ENCODE results near the gene HSPA12A.

Gene HSPA12A

DNA sequence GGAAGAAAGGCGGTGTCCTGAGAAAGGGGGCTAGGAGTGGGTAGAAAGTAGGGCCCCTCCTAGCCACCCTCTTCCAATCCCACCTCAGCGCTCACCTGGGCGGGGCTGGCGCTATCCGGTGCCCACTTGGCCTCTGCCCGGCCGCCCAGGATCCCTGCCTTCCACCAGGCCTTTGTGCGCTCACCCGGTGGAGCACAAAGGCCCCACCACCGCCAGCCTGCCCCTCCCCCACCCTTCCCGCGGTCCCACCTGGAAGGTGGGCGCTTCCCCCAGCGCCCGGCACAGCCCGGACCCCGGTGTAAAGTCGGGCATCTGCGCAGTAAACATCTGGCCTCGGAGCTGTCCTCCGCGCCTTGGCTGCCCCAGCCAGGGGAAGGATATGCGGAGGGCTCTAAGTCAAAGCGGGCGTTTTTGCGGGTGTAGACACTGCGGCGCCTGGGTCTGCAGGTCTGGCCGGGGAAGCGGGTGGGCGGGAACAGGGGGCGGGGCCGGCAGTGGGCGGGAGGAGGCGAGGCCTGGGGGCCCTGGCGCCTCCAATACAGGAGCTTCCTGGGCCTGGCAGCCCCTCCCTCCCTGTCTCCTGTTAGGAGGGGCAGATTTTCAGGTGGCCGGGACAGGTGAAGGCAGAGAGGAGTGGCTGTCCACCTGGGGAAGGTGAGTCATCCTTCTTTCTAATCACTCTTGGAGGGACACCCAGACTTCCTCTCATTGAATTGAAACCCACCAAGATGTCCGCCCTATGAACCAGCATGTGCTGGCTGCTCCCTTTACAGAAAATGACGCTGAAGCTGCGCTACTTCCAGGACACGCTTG, 72.3 kb downstream of the HSPA12A start:
- ChIA-PET POLR2A (no interaction called here), CTCF (no interaction called here)
- Histone ChIP-seq H3K27ac (ENCODE audit: insufficient read depth in 1 of 2, low read depth in 1 of 2, low read length in 2 of 2, poor library complexity in 1 of 2, severe bottlenecking in 2 of 2) (no peak overlapping the region), H3K4me3 (ENCODE audit: control insufficient read depth in 1 of 7, extremely low read depth in 1 of 7, insufficient read depth in 4 of 7, low read depth in 2 of 7, low read length in 6 of 7) (no peak overlapping the region), H3K27me3 (replicated peaks in 2 of 5; ENCODE audit: control insufficient read depth in 4 of 5, insufficient read depth in 5 of 5, low read length in 4 of 5) (peaks cover 4 to 73% (median 15%) of the 10 kb centered on the region in 5 experiments), H3K9me3 (ENCODE audit: control extremely low read depth in 1 of 5, control insufficient read depth in 4 of 5, insufficient read depth in 2 of 5, low read depth in 1 of 5, low read length in 4 of 5) (peaks cover 0 to 4% (median 0%) of the 10 kb centered on the region in 5 experiments), H3K4me1 (ENCODE audit: control extremely low read depth in 1 of 4, control insufficient read depth in 4 of 4, insufficient read depth in 4 of 4, low read length in 3 of 4) (no peaks in the 10 kb centered on the region), H3K36me3 (ENCODE audit: control insufficient read depth in 4 of 4, insufficient read depth in 4 of 4, low read length in 3 of 4) (no peaks in the 10 kb centered on the region)
- 27% methylated on average over 25 of the region's 41 CpGs for WGBS (ENCODE audit: insufficient coverage)
- DNase-seq = peak in 1 of 3 donors; percentile 40

DNA sequence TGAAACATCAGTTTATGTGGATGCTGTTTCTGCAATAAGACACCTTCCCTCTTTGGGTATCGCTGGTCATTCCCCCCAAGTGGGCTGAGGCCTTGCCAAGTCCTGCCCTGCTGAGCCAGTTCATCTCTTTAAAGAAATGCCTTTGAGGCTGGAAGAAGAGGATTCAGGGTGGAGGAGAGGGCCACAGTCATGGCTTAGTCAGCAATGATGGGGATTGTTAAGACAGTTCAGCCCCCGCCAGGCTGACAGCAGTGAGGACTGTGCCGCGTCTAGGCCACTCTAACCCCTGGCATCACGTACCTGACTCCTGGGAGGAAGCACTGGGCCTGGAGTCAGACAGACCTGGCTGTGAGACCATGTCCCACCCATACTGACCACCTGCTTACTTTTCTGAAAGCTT, 73.3 kb downstream of the HSPA12A start:
- H3K4me1 ChIP-seq (ENCODE audit: control extremely low read depth in 1 of 4, control insufficient read depth in 4 of 4, insufficient read depth in 4 of 4, low read length in 3 of 4) = no peaks in the 10 kb centered on the region
- WGBS (ENCODE audit: insufficient coverage) = 96% methylated on average over 3 of the region's 5 CpGs
- H3K36me3 ChIP-seq (ENCODE audit: control insufficient read depth in 4 of 4, insufficient read depth in 4 of 4, low read length in 3 of 4) = no peaks in the 10 kb centered on the region
- H3K9me3 ChIP-seq (ENCODE audit: control extremely low read depth in 1 of 5, control insufficient read depth in 4 of 5, insufficient read depth in 2 of 5, low read depth in 1 of 5, low read length in 4 of 5) = peaks cover 0 to 4% (median 0%) of the 10 kb centered on the region in 5 experiments
- H3K27ac ChIP-seq (ENCODE audit: insufficient read depth in 1 of 2, low read depth in 1 of 2, low read length in 2 of 2, poor library complexity in 1 of 2, severe bottlenecking in 2 of 2) = no peak overlapping the region
- POLR2A ChIA-PET = no interaction called here
- peaks cover 4 to 64% (median 15%) of the 10 kb centered on the region in 5 experiments for H3K27me3 ChIP-seq (replicated peaks in 2 of 5; ENCODE audit: control insufficient read depth in 4 of 5, insufficient read depth in 5 of 5, low read length in 4 of 5)
- no peak overlapping the region for H3K4me3 ChIP-seq (ENCODE audit: control insufficient read depth in 1 of 7, extremely low read depth in 1 of 7, insufficient read depth in 4 of 7, low read depth in 2 of 7, low read length in 6 of 7)
- no peak for DNase-seq
- CTCF ChIA-PET = no interaction called here

DNA sequence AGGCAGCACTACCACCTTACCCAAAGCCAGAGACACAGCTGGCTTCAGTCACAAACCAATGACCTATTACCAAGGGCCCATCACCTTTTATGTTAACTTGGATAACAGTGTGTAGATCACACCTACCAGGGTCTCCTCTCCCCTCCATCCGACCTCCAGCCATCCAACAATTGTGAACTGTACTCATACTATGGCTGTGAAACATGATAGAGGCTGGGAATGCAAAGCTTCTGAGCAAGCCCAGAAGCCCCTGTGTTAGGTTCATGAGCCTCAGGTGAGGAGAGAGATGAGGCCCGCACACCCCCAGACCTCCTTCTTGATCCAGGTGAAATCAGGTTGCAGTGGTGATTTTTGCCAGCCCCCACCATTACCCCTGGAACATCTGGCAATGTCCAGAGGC, 73.9 kb downstream of the HSPA12A start:
- POLR2A ChIA-PET = no interaction called here
- peaks cover 4 to 65% (median 12%) of the 10 kb centered on the region in 5 experiments for H3K27me3 ChIP-seq (replicated peaks in 2 of 5; ENCODE audit: control insufficient read depth in 4 of 5, insufficient read depth in 5 of 5, low read length in 4 of 5)
- 100% methylated on average over 1 of the region's 2 CpGs for WGBS (ENCODE audit: insufficient coverage)
- H3K4me3 ChIP-seq (ENCODE audit: control insufficient read depth in 1 of 7, extremely low read depth in 1 of 7, insufficient read depth in 4 of 7, low read depth in 2 of 7, low read length in 6 of 7) = no peak overlapping the region
- H3K36me3 ChIP-seq (ENCODE audit: control insufficient read depth in 4 of 4, insufficient read depth in 4 of 4, low read length in 3 of 4) = no peaks in the 10 kb centered on the region
- no peak overlapping the region for H3K27ac ChIP-seq (ENCODE audit: insufficient read depth in 1 of 2, low read depth in 1 of 2, low read length in 2 of 2, poor library complexity in 1 of 2, severe bottlenecking in 2 of 2)
- no peak for DNase-seq
- peaks cover 0 to 4% (median 0%) of the 10 kb centered on the region in 5 experiments for H3K9me3 ChIP-seq (ENCODE audit: control extremely low read depth in 1 of 5, control insufficient read depth in 4 of 5, insufficient read depth in 2 of 5, low read depth in 1 of 5, low read length in 4 of 5)
- H3K4me1 ChIP-seq (ENCODE audit: control extremely low read depth in 1 of 4, control insufficient read depth in 4 of 4, insufficient read depth in 4 of 4, low read length in 3 of 4) = no peaks in the 10 kb centered on the region
- CTCF ChIA-PET = no interaction called here

DNA sequence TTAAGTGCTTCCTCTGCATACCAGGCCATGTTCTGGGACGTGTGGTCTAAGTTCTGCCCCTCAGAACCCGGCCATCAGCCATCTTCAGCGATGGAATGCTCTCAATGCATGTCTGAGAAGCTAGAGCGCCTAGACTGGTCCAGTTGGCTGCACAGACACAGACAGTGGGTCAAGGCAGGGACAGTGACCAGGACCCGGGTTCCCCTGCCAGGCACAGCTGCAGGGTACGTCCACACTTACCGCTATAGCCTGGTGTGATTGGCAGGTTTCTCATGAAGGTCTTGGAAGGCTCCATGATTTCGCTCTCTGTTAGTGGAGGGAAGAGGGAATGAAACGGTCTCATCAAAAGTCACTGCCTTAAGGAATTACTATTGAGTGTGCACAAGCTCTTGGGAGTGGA, 74.3 kb downstream of the HSPA12A start:
- WGBS (ENCODE audit: insufficient coverage) = 98% methylated on average over 8 of the region's 9 CpGs

DNA sequence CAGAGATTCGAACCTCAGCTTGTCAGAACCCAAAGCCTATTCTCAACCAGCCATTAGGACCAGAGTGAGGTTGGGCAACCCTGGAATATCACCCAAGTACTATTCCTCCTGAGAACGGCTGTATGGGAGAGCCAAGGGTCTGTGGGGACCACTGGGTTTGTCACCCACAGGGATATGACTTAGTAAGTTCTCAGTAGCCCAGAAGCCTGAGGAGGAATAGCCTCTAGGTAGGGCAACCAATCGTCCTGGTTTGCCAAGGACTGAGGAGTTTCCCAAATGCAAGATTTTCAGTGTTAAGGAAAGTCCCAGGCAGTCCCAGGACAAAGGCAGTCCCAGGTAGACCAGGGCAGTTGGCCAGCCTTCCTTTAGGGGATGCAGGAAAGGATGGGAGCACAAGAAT, 74.9 kb downstream of the HSPA12A start:
- Histone ChIP-seq H3K9me3 (ENCODE audit: control extremely low read depth in 1 of 5, control insufficient read depth in 4 of 5, insufficient read depth in 2 of 5, low read depth in 1 of 5, low read length in 4 of 5) (peaks cover 0 to 4% (median 0%) of the 10 kb centered on the region in 5 experiments), H3K4me3 (ENCODE audit: control insufficient read depth in 1 of 7, extremely low read depth in 1 of 7, insufficient read depth in 4 of 7, low read depth in 2 of 7, low read length in 6 of 7) (no peak overlapping the region), H3K36me3 (ENCODE audit: control insufficient read depth in 4 of 4, insufficient read depth in 4 of 4, low read length in 3 of 4) (no peaks in the 10 kb centered on the region), H3K4me1 (ENCODE audit: control extremely low read depth in 1 of 4, control insufficient read depth in 4 of 4, insufficient read depth in 4 of 4, low read length in 3 of 4) (no peaks in the 10 kb centered on the region), H3K27ac (ENCODE audit: insufficient read depth in 1 of 2, low read depth in 1 of 2, low read length in 2 of 2, poor library complexity in 1 of 2, severe bottlenecking in 2 of 2) (no peak overlapping the region), H3K27me3 (replicated peaks in 2 of 5; ENCODE audit: control insufficient read depth in 4 of 5, insufficient read depth in 5 of 5, low read length in 4 of 5) (peaks cover 0 to 57% (median 12%) of the 10 kb centered on the region in 5 experiments)
- CTCF ChIA-PET = no interaction called here
- DNase-seq = no peak
- WGBS (ENCODE audit: insufficient coverage) = 93% methylated on average over 3 of the region's 3 CpGs
- POLR2A ChIA-PET = no interaction called here

More for the DNA sequence above, 74.3 kb downstream of the HSPA12A start:
- H3K27ac ChIP-seq (ENCODE audit: insufficient read depth in 1 of 2, low read depth in 1 of 2, low read length in 2 of 2, poor library complexity in 1 of 2, severe bottlenecking in 2 of 2) = no peak overlapping the region
- no peak for DNase-seq
- CTCF ChIA-PET = no interaction called here
- H3K27me3 ChIP-seq (replicated peaks in 2 of 5; ENCODE audit: control insufficient read depth in 4 of 5, insufficient read depth in 5 of 5, low read length in 4 of 5) = peaks cover 4 to 61% (median 12%) of the 10 kb centered on the region in 5 experiments
- peaks cover 0 to 4% (median 0%) of the 10 kb centered on the region in 5 experiments for H3K9me3 ChIP-seq (ENCODE audit: control extremely low read depth in 1 of 5, control insufficient read depth in 4 of 5, insufficient read depth in 2 of 5, low read depth in 1 of 5, low read length in 4 of 5)
- H3K36me3 ChIP-seq (ENCODE audit: control insufficient read depth in 4 of 4, insufficient read depth in 4 of 4, low read length in 3 of 4) = no peaks in the 10 kb centered on the region
- H3K4me3 ChIP-seq (ENCODE audit: control insufficient read depth in 1 of 7, extremely low read depth in 1 of 7, insufficient read depth in 4 of 7, low read depth in 2 of 7, low read length in 6 of 7) = no peak overlapping the region
- no peaks in the 10 kb centered on the region for H3K4me1 ChIP-seq (ENCODE audit: control extremely low read depth in 1 of 4, control insufficient read depth in 4 of 4, insufficient read depth in 4 of 4, low read length in 3 of 4)
- POLR2A ChIA-PET = no interaction called here

DNA sequence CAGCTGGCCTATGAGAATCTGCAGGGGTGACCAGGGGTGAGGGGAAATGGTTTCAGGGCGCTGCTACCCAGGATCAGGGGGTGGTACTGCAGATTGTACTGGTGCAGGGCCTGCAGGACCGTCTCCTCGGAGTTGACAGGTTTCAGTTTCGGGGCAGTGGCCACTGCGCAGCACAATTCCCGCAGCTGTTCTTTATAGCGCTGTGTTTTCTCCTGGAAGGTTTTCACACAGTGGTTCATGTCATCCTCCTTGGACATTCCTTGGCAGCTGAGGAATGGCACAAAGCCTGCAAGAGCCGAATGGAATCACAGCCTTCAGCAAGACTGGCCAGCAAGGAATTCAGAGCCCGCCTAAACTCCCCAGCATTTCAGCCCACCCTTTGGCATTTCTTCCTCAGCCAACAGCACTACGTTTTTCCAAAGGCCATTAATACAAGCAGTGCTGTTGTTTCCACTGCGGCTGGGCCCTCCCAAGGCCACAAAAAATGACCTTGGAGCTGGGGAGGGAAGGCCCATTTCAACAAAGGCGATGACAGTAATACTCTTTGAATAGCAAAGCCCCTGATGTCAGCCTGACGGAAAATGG, 76.7 kb downstream of the HSPA12A start:
- H3K4me1 ChIP-seq (ENCODE audit: control extremely low read depth in 1 of 4, control insufficient read depth in 4 of 4, insufficient read depth in 4 of 4, low read length in 3 of 4) = no peaks in the 10 kb centered on the region
- no peak for DNase-seq
- whole genome bisulfite sequencing (ENCODE audit: insufficient coverage) = 94% methylated on average over 9 of the region's 13 CpGs
- H3K27ac ChIP-seq (ENCODE audit: insufficient read depth in 1 of 2, low read depth in 1 of 2, low read length in 2 of 2, poor library complexity in 1 of 2, severe bottlenecking in 2 of 2) = no peak overlapping the region
- H3K27me3 ChIP-seq (replicated peaks in 2 of 5; ENCODE audit: control insufficient read depth in 4 of 5, insufficient read depth in 5 of 5, low read length in 4 of 5) = peaks cover 0 to 39% (median 8%) of the 10 kb centered on the region in 5 experiments
- no peak overlapping the region for H3K4me3 ChIP-seq (ENCODE audit: control insufficient read depth in 1 of 7, extremely low read depth in 1 of 7, insufficient read depth in 4 of 7, low read depth in 2 of 7, low read length in 6 of 7)
- H3K36me3 ChIP-seq (ENCODE audit: control insufficient read depth in 4 of 4, insufficient read depth in 4 of 4, low read length in 3 of 4) = no peaks in the 10 kb centered on the region
- CTCF ChIA-PET = no interaction called here
- peaks cover 0 to 3% (median 0%) of the 10 kb centered on the region in 5 experiments for H3K9me3 ChIP-seq (ENCODE audit: control extremely low read depth in 1 of 5, control insufficient read depth in 4 of 5, insufficient read depth in 2 of 5, low read depth in 1 of 5, low read length in 4 of 5)
- POLR2A ChIA-PET = no interaction called here

DNA sequence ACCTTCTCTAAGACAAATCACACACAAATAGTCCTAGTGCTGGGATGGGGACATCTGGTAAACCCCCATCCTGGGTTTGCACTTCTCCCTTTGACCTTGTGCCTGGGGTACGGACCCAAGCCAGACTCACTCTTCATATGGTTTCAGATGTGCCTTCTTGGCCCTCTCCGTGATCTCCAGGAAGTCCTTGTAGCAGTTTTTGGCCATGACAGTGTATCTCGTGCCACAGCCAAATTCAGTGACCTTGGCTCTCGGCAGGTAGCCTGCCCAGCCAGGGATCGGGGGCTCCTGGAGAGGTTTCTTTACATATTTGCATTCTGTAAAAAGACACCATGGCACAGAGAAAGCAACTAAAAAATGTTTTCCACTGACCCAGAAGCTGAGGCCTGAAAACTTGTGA, 77.7 kb downstream of the HSPA12A start:
- CTCF ChIA-PET = no interaction called here
- 100% methylated on average over 5 of the region's 5 CpGs for WGBS (ENCODE audit: insufficient coverage)
- no peaks in the 10 kb centered on the region for H3K36me3 ChIP-seq (ENCODE audit: control insufficient read depth in 4 of 4, insufficient read depth in 4 of 4, low read length in 3 of 4)
- H3K4me1 ChIP-seq (ENCODE audit: control extremely low read depth in 1 of 4, control insufficient read depth in 4 of 4, insufficient read depth in 4 of 4, low read length in 3 of 4) = no peaks in the 10 kb centered on the region
- no peak for DNase-seq
- H3K27ac ChIP-seq (ENCODE audit: insufficient read depth in 1 of 2, low read depth in 1 of 2, low read length in 2 of 2, poor library complexity in 1 of 2, severe bottlenecking in 2 of 2) = no peak overlapping the region
- POLR2A ChIA-PET = no interaction called here
- no peak overlapping the region for H3K4me3 ChIP-seq (ENCODE audit: control insufficient read depth in 1 of 7, extremely low read depth in 1 of 7, insufficient read depth in 4 of 7, low read depth in 2 of 7, low read length in 6 of 7)
- H3K9me3 ChIP-seq (ENCODE audit: control extremely low read depth in 1 of 5, control insufficient read depth in 4 of 5, insufficient read depth in 2 of 5, low read depth in 1 of 5, low read length in 4 of 5) = no peaks in the 10 kb centered on the region
- H3K27me3 ChIP-seq (replicated peaks in 2 of 5; ENCODE audit: control insufficient read depth in 4 of 5, insufficient read depth in 5 of 5, low read length in 4 of 5) = peaks cover 0 to 30% (median 5%) of the 10 kb centered on the region in 5 experiments

Data from common myeloid progenitor, CD34-positive (primary cell).